Right renal cortex interstitium (tissue), 3 donors: ENCODE measurements around the gene PHLDB3. TPM values are rescaled to one million over a fixed set of nuclear protein-coding genes. Genes with fewer than 3 reads are reported as not detected.
A peak's percentile ranks its signal among the peaks of the same experiment; 100 is the strongest.
"Not testable (repeated sequence)": the region's sequence is repeated elsewhere in the genome, so short reads cannot be mapped to it uniquely, and the experiment has no call there.

Experiments
- DNase-seq, 3 donors: peaks; one replicate each; pipeline ENCODE4 v3.0.0-alpha.2; 2013; ENCODE audit warnings: low read depth in 3 of 3, low spot score in 2 of 3
- polyA plus RNA-seq, 3 donors: library from polyadenylated mRNA; unstranded; fragments of 120-200 nt; gene quantifications; one replicate each; pipeline ENCODE4 v1.2.1, GENCODE V29; 2013; ENCODE audit not compliant: insufficient read length in 3 of 3

The PHLDB3 gene
- polyA plus RNA-seq, 3 donors, result 5.0 to 6.9 (median 5.6) TPM

- DNase-seq, result no peak
Observed at GRCh38 chr19:43527860-43528622, 23.5 kb upstream of the PHLDB3 start.

GRCh38 chr19:43526884-43527859 is 22.6 kb upstream of the PHLDB3 start, which contains the start of gene ETHE1:
Gene ETHE1 (minus strand): TSS chr19:43527201. CDS start chr19:43527177, 24 bp downstream.
- no peak for DNase-seq

GRCh38 chr19:43525836-43526771 is 21.6 kb upstream of the PHLDB3 start:
- DNase-seq, result no peak

GRCh38 chr19:43524922-43525835 is 20.6 kb upstream of the PHLDB3 start:
- no peak for DNase-seq

GRCh38 chr19:43523696-43524095 is 19.1 kb upstream of the PHLDB3 start:
- not testable (repeated sequence) for DNase-seq

GRCh38 chr19:43522929-43523328 is 18.4 kb upstream of the PHLDB3 start:
- no peak for DNase-seq

GRCh38 chr19:43519436-43520088 is 15.0 kb upstream of the PHLDB3 start:
- no peak for DNase-seq

GRCh38 chr19:43518051-43518450 is 13.5 kb upstream of the PHLDB3 start:
- DNase-seq, result no peak

- DNase-seq, result not testable (repeated sequence)
Observed at GRCh38 chr19:43512399-43512798, 7.9 kb upstream of the PHLDB3 start.

GRCh38 chr19:43511324-43511723 is 6.8 kb upstream of the PHLDB3 start:
- DNase-seq, result no peak

- DNase-seq, result no peak
Observed at GRCh38 chr19:43510713-43511112, 6.2 kb upstream of the PHLDB3 start.

GRCh38 chr19:43507880-43508279 is 3.3 kb upstream of the PHLDB3 start:
- DNase-seq, result no peak

GRCh38 chr19:43506629-43507028 is 2.1 kb upstream of the PHLDB3 start:
- DNase-seq, result no peak

- DNase-seq, result no peak
Observed at GRCh38 chr19:43505941-43506340, 1.4 kb upstream of the PHLDB3 start.

GRCh38 chr19:43505186-43505456 is 575 bp upstream of the PHLDB3 start:
- DNase-seq, result no peak

GRCh38 chr19:43503501-43504425 is 783 bp downstream of the PHLDB3 start:
- peak in 2 of 3 donors; percentile 88 to 90 for DNase-seq

GRCh38 chr19:43502419-43502976 is 2.0 kb downstream of the PHLDB3 start:
- DNase-seq, result no peak
